DND-41 (cell line): ENCODE data around the gene GPR55.

Source experiments
- EZH2 ChIP-seq: IDR thresholded peaks from 3 replicates; pipeline ENCODE4 v1.6.1; 2012; ENCODE audit warnings: borderline replicate concordance, low read depth, mild to moderate bottlenecking, moderate library complexity, low read length, inconsistent platforms; ENCODE audit not compliant: severe bottlenecking
- TF ChIP-seq, protein P1 (sequence below): IDR thresholded peaks from 2 replicates; pipeline ENCODE4 v1.5.1; 2012; ENCODE audit warnings: borderline replicate concordance, low read length, moderate library complexity, mild to moderate bottlenecking; ENCODE audit not compliant: poor library complexity, severe bottlenecking; ENCODE audit errors: extremely low read depth

DNA sequence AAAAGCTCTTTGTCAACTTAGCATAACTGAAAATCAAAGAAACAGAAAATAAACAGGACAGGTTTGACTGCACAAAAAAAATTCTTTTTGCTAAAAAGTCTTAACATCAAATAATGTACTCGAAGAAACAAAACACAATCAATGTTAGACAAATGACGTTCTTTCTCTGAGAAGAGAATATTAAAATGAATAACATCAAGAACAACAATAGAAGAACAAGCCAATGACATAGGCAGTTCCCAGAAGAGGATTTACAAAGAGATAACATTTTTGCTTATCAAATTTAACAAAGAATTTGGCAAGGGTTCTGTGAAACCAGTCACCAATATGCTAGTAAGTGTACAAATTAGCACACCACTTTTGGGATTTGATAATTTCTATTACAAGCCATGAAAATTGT, 5.8 kb downstream of the GPR55 start:
- TF ChIP-seq, protein P1, sequence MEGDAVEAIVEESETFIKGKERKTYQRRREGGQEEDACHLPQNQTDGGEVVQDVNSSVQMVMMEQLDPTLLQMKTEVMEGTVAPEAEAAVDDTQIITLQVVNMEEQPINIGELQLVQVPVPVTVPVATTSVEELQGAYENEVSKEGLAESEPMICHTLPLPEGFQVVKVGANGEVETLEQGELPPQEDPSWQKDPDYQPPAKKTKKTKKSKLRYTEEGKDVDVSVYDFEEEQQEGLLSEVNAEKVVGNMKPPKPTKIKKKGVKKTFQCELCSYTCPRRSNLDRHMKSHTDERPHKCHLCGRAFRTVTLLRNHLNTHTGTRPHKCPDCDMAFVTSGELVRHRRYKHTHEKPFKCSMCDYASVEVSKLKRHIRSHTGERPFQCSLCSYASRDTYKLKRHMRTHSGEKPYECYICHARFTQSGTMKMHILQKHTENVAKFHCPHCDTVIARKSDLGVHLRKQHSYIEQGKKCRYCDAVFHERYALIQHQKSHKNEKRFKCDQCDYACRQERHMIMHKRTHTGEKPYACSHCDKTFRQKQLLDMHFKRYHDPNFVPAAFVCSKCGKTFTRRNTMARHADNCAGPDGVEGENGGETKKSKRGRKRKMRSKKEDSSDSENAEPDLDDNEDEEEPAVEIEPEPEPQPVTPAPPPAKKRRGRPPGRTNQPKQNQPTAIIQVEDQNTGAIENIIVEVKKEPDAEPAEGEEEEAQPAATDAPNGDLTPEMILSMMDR: no peak
- no peak for TF ChIP-seq EZH2
